ENCODE data around the gene RAD51AP1. TPM values are rescaled to one million over a fixed set of nuclear protein-coding genes. Genes with fewer than 3 reads are reported as not detected.

Gene RAD51AP1
- polyA plus RNA-seq, 1 donor from 2014 or later: 6.6 TPM

DNA sequence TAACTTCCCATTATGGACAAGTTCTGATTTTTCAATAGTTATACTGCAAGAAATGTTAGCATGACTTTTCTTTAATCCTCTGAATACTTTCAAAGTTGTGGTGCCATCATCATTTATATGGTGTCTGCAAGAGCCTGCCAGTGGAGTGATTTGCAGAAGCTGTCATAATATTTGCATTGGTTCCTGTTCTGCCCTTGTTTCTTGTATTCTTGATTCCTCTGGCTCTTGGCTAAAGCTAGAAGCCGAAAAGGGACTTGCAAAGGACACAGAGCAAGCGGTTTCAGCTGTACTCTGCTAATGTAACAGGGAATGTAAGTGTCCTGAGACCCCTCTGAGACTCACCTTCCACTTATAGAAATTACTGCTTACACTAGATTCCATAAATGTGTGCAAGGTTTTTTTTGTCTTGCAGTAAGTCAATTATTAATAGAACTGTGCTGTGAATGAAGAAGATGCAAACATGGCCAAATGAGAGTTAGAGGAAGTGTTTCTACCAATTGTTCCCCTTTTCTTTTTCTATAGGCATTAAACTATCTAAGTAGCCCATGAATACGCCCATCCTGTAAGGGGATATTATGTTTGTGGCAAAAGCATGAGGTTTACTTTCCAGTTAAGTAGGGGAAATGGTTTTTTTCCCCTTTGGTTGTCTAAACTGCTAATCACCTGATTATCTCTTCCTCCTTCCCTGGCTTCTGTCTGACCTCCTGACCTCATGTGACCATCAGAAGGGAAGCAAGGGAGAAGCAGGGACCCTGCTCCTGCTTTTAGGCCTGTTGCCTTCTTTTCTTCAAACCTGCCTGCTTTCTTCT, 28.6 kb downstream of the RAD51AP1 start:
- Histone ChIP-seq H3F3A (ENCODE audit: insufficient read depth, low read length, poor library complexity, severe bottlenecking) (no peaks in the 10 kb centered on the region), H3K4me2 (ENCODE audit: low read length) (no peak overlapping the region), H3K27me3 (ENCODE audit: insufficient read depth, low read depth, low read length) (no peaks in the 10 kb centered on the region), H3K27ac (ENCODE audit: low read length) (no peak overlapping the region), H3K79me2 (replicated peaks; ENCODE audit: insufficient read depth, low read length) (no peaks in the 10 kb centered on the region), H3K36me3 (ENCODE audit: insufficient read depth, low read length) (no peaks in the 10 kb centered on the region), H4K20me1 (ENCODE audit: insufficient read depth) (no peaks in the 10 kb centered on the region), H3K4me3 (ENCODE audit: low read length) (no peak overlapping the region), H3K9ac (ENCODE audit: low read length) (no peak overlapping the region), H2AFZ (ENCODE audit: low read depth, low read length) (no peak overlapping the region), H3K9me2 (ENCODE audit: insufficient read depth, low read length) (no peaks in the 10 kb centered on the region), H3K9me3 (ENCODE audit: low read length) (no peaks in the 10 kb centered on the region)
- TF ChIP-seq, protein P1, sequence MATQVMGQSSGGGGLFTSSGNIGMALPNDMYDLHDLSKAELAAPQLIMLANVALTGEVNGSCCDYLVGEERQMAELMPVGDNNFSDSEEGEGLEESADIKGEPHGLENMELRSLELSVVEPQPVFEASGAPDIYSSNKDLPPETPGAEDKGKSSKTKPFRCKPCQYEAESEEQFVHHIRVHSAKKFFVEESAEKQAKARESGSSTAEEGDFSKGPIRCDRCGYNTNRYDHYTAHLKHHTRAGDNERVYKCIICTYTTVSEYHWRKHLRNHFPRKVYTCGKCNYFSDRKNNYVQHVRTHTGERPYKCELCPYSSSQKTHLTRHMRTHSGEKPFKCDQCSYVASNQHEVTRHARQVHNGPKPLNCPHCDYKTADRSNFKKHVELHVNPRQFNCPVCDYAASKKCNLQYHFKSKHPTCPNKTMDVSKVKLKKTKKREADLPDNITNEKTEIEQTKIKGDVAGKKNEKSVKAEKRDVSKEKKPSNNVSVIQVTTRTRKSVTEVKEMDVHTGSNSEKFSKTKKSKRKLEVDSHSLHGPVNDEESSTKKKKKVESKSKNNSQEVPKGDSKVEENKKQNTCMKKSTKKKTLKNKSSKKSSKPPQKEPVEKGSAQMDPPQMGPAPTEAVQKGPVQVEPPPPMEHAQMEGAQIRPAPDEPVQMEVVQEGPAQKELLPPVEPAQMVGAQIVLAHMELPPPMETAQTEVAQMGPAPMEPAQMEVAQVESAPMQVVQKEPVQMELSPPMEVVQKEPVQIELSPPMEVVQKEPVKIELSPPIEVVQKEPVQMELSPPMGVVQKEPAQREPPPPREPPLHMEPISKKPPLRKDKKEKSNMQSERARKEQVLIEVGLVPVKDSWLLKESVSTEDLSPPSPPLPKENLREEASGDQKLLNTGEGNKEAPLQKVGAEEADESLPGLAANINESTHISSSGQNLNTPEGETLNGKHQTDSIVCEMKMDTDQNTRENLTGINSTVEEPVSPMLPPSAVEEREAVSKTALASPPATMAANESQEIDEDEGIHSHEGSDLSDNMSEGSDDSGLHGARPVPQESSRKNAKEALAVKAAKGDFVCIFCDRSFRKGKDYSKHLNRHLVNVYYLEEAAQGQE (IDR thresholded peaks at IDR 0.05; ENCODE audit: borderline replicate concordance): no peak
- no peak for TF ChIP-seq EZH2 (IDR thresholded peaks at IDR 0.05; ENCODE audit: borderline replicate concordance, insufficient read depth, low read length, poor library complexity, severe bottlenecking)
- no peak for TF ChIP-seq SMC3 (conservative IDR thresholded peaks at IDR 0.05; ENCODE audit: poor library complexity)
- TF ChIP-seq, protein P2, sequence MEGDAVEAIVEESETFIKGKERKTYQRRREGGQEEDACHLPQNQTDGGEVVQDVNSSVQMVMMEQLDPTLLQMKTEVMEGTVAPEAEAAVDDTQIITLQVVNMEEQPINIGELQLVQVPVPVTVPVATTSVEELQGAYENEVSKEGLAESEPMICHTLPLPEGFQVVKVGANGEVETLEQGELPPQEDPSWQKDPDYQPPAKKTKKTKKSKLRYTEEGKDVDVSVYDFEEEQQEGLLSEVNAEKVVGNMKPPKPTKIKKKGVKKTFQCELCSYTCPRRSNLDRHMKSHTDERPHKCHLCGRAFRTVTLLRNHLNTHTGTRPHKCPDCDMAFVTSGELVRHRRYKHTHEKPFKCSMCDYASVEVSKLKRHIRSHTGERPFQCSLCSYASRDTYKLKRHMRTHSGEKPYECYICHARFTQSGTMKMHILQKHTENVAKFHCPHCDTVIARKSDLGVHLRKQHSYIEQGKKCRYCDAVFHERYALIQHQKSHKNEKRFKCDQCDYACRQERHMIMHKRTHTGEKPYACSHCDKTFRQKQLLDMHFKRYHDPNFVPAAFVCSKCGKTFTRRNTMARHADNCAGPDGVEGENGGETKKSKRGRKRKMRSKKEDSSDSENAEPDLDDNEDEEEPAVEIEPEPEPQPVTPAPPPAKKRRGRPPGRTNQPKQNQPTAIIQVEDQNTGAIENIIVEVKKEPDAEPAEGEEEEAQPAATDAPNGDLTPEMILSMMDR (IDR thresholded peaks at IDR 0.05; ENCODE audit: poor library complexity, severe bottlenecking): no peak
- TF ChIP-seq MXI1 (conservative IDR thresholded peaks at IDR 0.05; ENCODE audit: poor library complexity, severe bottlenecking): no peak
- TF ChIP-seq POLR2AphosphoS5 (IDR thresholded peaks at IDR 0.05): no peak
- no peak for TF ChIP-seq TAF1 (IDR thresholded peaks at IDR 0.05; ENCODE audit: low read depth)
- no peak for TF ChIP-seq EP300 (conservative IDR thresholded peaks at IDR 0.05; ENCODE audit: poor library complexity, severe bottlenecking)

DNA sequence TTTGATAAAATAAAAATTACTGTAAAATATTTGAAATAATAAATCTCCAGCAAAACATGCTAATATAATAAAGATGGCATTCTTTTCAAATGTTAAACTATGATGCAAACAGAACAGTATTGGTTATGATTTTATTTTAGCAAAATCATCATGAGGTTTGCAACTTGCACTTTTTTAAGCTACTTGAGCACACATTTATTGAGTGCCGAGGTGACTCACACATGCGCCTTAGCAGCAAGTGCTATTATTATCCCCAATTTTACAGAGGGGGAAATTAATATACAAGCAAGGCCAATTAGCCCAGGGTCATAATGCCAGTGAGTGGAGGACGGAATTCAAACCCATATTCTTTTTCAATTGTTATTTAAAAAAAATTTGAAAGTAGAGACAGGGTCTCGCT, 30.6 kb downstream of the RAD51AP1 start:
- TF ChIP-seq TAF1 (IDR thresholded peaks at IDR 0.05; ENCODE audit: low read depth): no peak
- TF ChIP-seq EZH2 (IDR thresholded peaks at IDR 0.05; ENCODE audit: borderline replicate concordance, insufficient read depth, low read length, poor library complexity, severe bottlenecking): no peak
- TF ChIP-seq POLR2AphosphoS5 (IDR thresholded peaks at IDR 0.05): no peak
- TF ChIP-seq, protein P1 (IDR thresholded peaks at IDR 0.05; ENCODE audit: borderline replicate concordance): no peak
- TF ChIP-seq SMC3 (conservative IDR thresholded peaks at IDR 0.05; ENCODE audit: poor library complexity): no peak
- TF ChIP-seq MXI1 (conservative IDR thresholded peaks at IDR 0.05; ENCODE audit: poor library complexity, severe bottlenecking): no peak
- no peak for TF ChIP-seq EP300 (conservative IDR thresholded peaks at IDR 0.05; ENCODE audit: poor library complexity, severe bottlenecking)
- TF ChIP-seq RAD21 (conservative IDR thresholded peaks at IDR 0.05): no peak
- TF ChIP-seq, protein P2 (IDR thresholded peaks at IDR 0.05; ENCODE audit: poor library complexity, severe bottlenecking): no peak
- H3K9me2 ChIP-seq (ENCODE audit: insufficient read depth, low read length): no peaks in the 10 kb centered on the region
- H4K20me1 ChIP-seq (ENCODE audit: insufficient read depth): no peaks in the 10 kb centered on the region
- H3K27ac ChIP-seq (ENCODE audit: low read length): no peak overlapping the region
- no peak overlapping the region for H2AFZ ChIP-seq (ENCODE audit: low read depth, low read length)
- H3K36me3 ChIP-seq (ENCODE audit: insufficient read depth, low read length): no peaks in the 10 kb centered on the region
- no peak overlapping the region for H3K4me3 ChIP-seq (ENCODE audit: low read length)
- no peak overlapping the region for H3K4me2 ChIP-seq (ENCODE audit: low read length)
- no peaks in the 10 kb centered on the region for H3F3A ChIP-seq (ENCODE audit: insufficient read depth, low read length, poor library complexity, severe bottlenecking)
- no peak overlapping the region for H3K9ac ChIP-seq (ENCODE audit: low read length)
- no peaks in the 10 kb centered on the region for H3K27me3 ChIP-seq (ENCODE audit: insufficient read depth, low read depth, low read length)
- H3K79me2 ChIP-seq (replicated peaks; ENCODE audit: insufficient read depth, low read length): no peaks in the 10 kb centered on the region
- no peaks in the 10 kb centered on the region for H3K9me3 ChIP-seq (ENCODE audit: low read length)

All from neural cell (in vitro differentiated cells).